IMR-90 (cell line): ENCODE data around the gene ITGA5. TPM values are rescaled to one million over a fixed set of nuclear protein-coding genes. Genes with fewer than 3 reads are reported as not detected.

ENCODE experiments used
- ATAC-seq: fragments of 200-7000 bp; cut with Tn5 transposase; 2 replicates; pipeline ENCODE4 v1.9.1; 2020; ENCODE audit warnings: low read depth, mild to moderate bottlenecking, moderate library complexity
- BruUV-seq: library from RNA; stranded (reverse); fragments of 400-500 nt; replicated peaks from 2 replicates; lab custom pipeline; 2021; lab: Mats Ljungman, UMichigan
- CTCF ChIA-PET: fragments of 300-600 bp; formaldehyde crosslinking; extraction: SDS; loops from one replicate; lab custom pipeline; 2021; ENCODE audit warnings: antibody characterized with exemption; lab: Yijun Ruan, JAX
- POLR2A ChIA-PET: fragments of 300-600 bp; sonication (Branson Sonifier 250); formaldehyde crosslinking; loops from one replicate; lab custom pipeline; 2022; ENCODE audit warnings: antibody characterized with exemption; ENCODE audit not compliant: unreplicated experiment; lab: Charles Lee
- DNase-seq: peaks from one replicate; pipeline ENCODE4 v3.0.0; 2013
- H2AFZ ChIP-seq: replicated peaks from 2 replicates; pipeline ENCODE3; 2013; ENCODE audit warnings: low read length, mild to moderate bottlenecking; ENCODE audit not compliant: poor library complexity
- H2AK5ac ChIP-seq: 2 replicates; pipeline ENCODE4 v1.6.1; 2013; ENCODE audit warnings: low read depth, low read length, inconsistent platforms
- H2AK9ac ChIP-seq: replicated peaks from 2 replicates; pipeline ENCODE3; 2013; ENCODE audit warnings: mild to moderate bottlenecking, low read depth, low read length, moderate library complexity; ENCODE audit not compliant: poor library complexity
- H2BK120ac ChIP-seq: 2 replicates; pipeline ENCODE4 v1.6.1; 2013; ENCODE audit warnings: low read depth, low read length, inconsistent platforms
- H2BK15ac ChIP-seq: 3 replicates; pipeline ENCODE4 v1.6.1; 2013; ENCODE audit warnings: low read depth, low read length, inconsistent platforms
- H2BK20ac ChIP-seq: 2 replicates; pipeline ENCODE4 v1.6.1; 2013; ENCODE audit warnings: low read depth, mild to moderate bottlenecking, inconsistent platforms, low read length, moderate library complexity
- H2BK5ac ChIP-seq: 2 replicates; pipeline ENCODE4 v1.6.1; 2013; ENCODE audit warnings: mild to moderate bottlenecking, low read depth, low read length, inconsistent platforms; ENCODE audit not compliant: poor library complexity, severe bottlenecking
- H3K14ac ChIP-seq: replicated peaks from 2 replicates; pipeline ENCODE4 v1.6.1; 2013; ENCODE audit warnings: low read depth, low read length, inconsistent platforms
- H3K18ac ChIP-seq: 2 replicates; pipeline ENCODE4 v1.6.1; 2013; ENCODE audit warnings: low read depth, low read length, control low read depth
- H3K23ac ChIP-seq: 2 replicates; pipeline ENCODE4 v1.6.1; 2013; ENCODE audit warnings: low read depth, low read length, inconsistent platforms
- H3K27ac ChIP-seq: 2 replicates; pipeline ENCODE4 v1.5.1; 2013; ENCODE audit warnings: mild to moderate bottlenecking, control low read depth, low read length; ENCODE audit not compliant: insufficient read depth
- H3K27me3 ChIP-seq: 2 replicates; pipeline ENCODE4 v1.6.1; 2013; ENCODE audit warnings: low read length; ENCODE audit not compliant: control insufficient read depth, insufficient read depth
- H3K36me3 ChIP-seq: 2 replicates; pipeline ENCODE4 v1.6.1; 2013; ENCODE audit warnings: low read length, mixed read lengths; ENCODE audit not compliant: control insufficient read depth, insufficient read depth
- H3K4ac ChIP-seq: 2 replicates; pipeline ENCODE4 v1.6.1; 2013; ENCODE audit warnings: low read depth, low read length, inconsistent platforms
- H3K4me1 ChIP-seq: 2 replicates; pipeline ENCODE4 v1.6.1; 2013; ENCODE audit warnings: low read length, mixed read lengths; ENCODE audit not compliant: control insufficient read depth, insufficient read depth
- H3K4me2 ChIP-seq: 2 replicates; pipeline ENCODE4 v1.6.1; 2013; ENCODE audit warnings: low read depth, mild to moderate bottlenecking, control low read depth, low read length, moderate library complexity
- H3K4me3 ChIP-seq: 2 replicates; pipeline ENCODE4 v1.5.1; 2013; ENCODE audit warnings: low read depth, mild to moderate bottlenecking, control low read depth, low read length, moderate library complexity; ENCODE audit not compliant: insufficient read depth
- H3K56ac ChIP-seq: 2 replicates; pipeline ENCODE4 v1.6.1; 2013; ENCODE audit warnings: low read length, inconsistent platforms; ENCODE audit not compliant: insufficient read depth; ENCODE audit errors: extremely low read depth
- H3K79me1 ChIP-seq, 2 experiments: 2 replicates each; pipeline ENCODE4 v1.6.1; 2013; ENCODE audit warnings: low read length in 2 of 2, inconsistent platforms in 1 of 2, low read depth in 1 of 2
- H3K9ac ChIP-seq: 2 replicates; pipeline ENCODE4 v1.6.1; 2013; ENCODE audit warnings: low read depth, low read length, control low read depth
- H3K9me1 ChIP-seq: 2 replicates; pipeline ENCODE4 v1.6.1; 2013; ENCODE audit warnings: low read length, inconsistent platforms; ENCODE audit not compliant: insufficient read depth
- H3K9me3 ChIP-seq: 2 replicates; pipeline ENCODE4 v1.6.1; 2013; ENCODE audit warnings: low read length; ENCODE audit not compliant: control insufficient read depth, insufficient read depth
- H4K20me1 ChIP-seq: 2 replicates; pipeline ENCODE4 v1.6.1; 2013; ENCODE audit warnings: low read length, inconsistent platforms; ENCODE audit not compliant: insufficient read depth
- H4K5ac ChIP-seq: 2 replicates; pipeline ENCODE4 v1.6.1; 2013; ENCODE audit warnings: mild to moderate bottlenecking, low read depth, low read length, control low read depth
- H4K8ac ChIP-seq, 2 experiments: 2 replicates each; pipeline ENCODE4 v1.6.1; 2013; ENCODE audit warnings: low read depth in 2 of 2, low read length in 2 of 2, control low read depth in 1 of 2, inconsistent platforms in 1 of 2
- H4K91ac ChIP-seq: 2 replicates; pipeline ENCODE4 v1.6.1; 2013; ENCODE audit warnings: low read depth, low read length, inconsistent platforms; ENCODE audit not compliant: insufficient read depth
- MAZ ChIP-seq: IDR thresholded peaks from 2 replicates; pipeline ENCODE4 v1.6.1; 2012; ENCODE audit warnings: low read depth, mild to moderate bottlenecking, low read length, improper control_type of control experiment, moderate library complexity, borderline replicate concordance
- NFE2L2 ChIP-seq: fragments of 150-350 bp; IDR thresholded peaks from 2 replicates; pipeline ENCODE4 v1.6.1; 2016; ENCODE audit warnings: low read depth, mild to moderate bottlenecking, low read length
- WGBS, 2 experiments: methylation state at CpG; one replicate each; pipeline versions ENCODE4 v1.1.5 to v1.1.7; 2013; ENCODE audit warnings: missing lambda C conversion rate in 2 of 2; ENCODE audit not compliant: insufficient read length in 1 of 2; ENCODE audit errors: extremely low coverage in 2 of 2; 5-methylcytosine and 5-hydroxymethylcytosine counted together
- dilution Hi-C: fragments of 300-500 bp; cut with HindIII; formaldehyde crosslinking; loops from one replicate; pipeline ENCODE4 v1.14.3; 2018; ENCODE audit warnings: low sequenced_read_pairs; ENCODE audit not compliant: unreplicated experiment
- in situ Hi-C: fragments of 300-500 bp; cut with MboI; formaldehyde crosslinking; loops from 3 replicates; pipeline ENCODE4 v1.14.3; 2019; ENCODE audit warnings: low sequenced_read_pairs, inconsistent platforms, mixed read lengths
- intact Hi-C: fragments of 100-400 bp; cut with micrococcal nuclease; formaldehyde crosslinking; loops from 2 replicates; pipeline ENCODE4 v1.10.0; 2022
- polyA plus RNA-seq, 3 experiments: library from polyadenylated mRNA; depleted of rRNA; stranded (reverse); fragments of >200 nt; gene quantifications; 2 replicates each; pipeline ENCODE4 v1.2.3, GENCODE V29; 2012; ENCODE audit warnings: low replicate concordance in 1 of 3
- total RNA-seq: library from RNA; depleted of rRNA; stranded (reverse); fragments of >200 nt; gene quantifications from 2 replicates; pipeline ENCODE4 v1.2.3, GENCODE V29; 2012

The ITGA5 gene
- total and polyA plus RNA-seq, 2 of the 4 experiments (the other 2 are of a cell fraction) = 159 to 259 TPM

DNA sequence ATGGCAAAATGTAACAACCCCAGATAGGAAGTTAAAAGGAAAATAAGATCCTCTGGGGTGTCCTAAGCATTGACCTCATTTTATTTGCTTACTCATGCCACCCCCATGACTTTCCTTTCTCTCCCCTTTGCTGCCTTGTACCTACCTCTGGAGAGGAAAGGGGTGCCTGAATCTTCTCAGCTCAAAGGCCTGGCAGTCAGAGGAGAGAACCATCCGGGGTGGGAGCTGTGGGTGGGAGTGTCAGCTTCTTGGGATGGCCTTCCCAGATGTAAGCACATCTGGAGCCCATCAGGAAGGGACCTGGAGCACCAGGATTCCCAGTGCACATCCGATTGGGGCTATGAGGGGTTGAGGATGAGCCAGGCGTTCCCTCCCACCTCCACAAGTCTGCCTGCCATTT is 5.2 kb upstream of the ITGA5 start:
- Histone ChIP-seq H3K56ac (no peak overlapping the region), H3K4me3 (no peak overlapping the region), H3K27me3 (no peaks in the 10 kb centered on the region), H4K8ac (no peak overlapping the region), H3K27ac (no peak overlapping the region), H3K36me3 (no peaks in the 10 kb centered on the region), H3K18ac (no peak overlapping the region), H3K4me1 (peaks cover 31% of the 10 kb centered on the region), H3K9ac (no peak overlapping the region), H2BK5ac (no peak overlapping the region), H4K5ac (no peak overlapping the region), H2BK20ac (no peak overlapping the region; the same call in 1 of the 2 replicates), H2AK5ac (peak overlapping the region; percentile 64; the same call in 1 of the 2 replicates), H3K14ac (no peak overlapping the region; the same call in 1 of the 2 replicates), H2BK15ac (peak overlapping the region; percentile 70; the same call in 1 of the 3 replicates), H2AFZ (peak overlapping the region; percentile 27), H4K20me1 (no peaks in the 10 kb centered on the region), H2BK120ac (no peak overlapping the region; the same call in 1 of the 2 replicates), H3K4ac (peak overlapping the region; percentile 7; the same call in 1 of the 2 replicates), H4K91ac (peak overlapping the region; percentile 18; the same call in 1 of the 2 replicates), H3K4me2 (no peak overlapping the region), H3K23ac (no peak overlapping the region), H3K9me1 (peaks cover 43% of the 10 kb centered on the region), H2AK9ac (no peak overlapping the region), H3K79me1 (peaks cover 11 to 22% of the 10 kb centered on the region in 2 experiments; a peak in 3 of 4 replicates), H3K9me3 (no peaks in the 10 kb centered on the region)
- no peak for ATAC-seq
- ChIA-PET POLR2A (no interaction called here), CTCF (interaction anchor here (1.4 kb wide), 1 partner anchor 20 kb away, joined by 6 read pairs; no protein-coding TSS in a partner anchor)
- TF ChIP-seq NFE2L2 (peak; percentile 37; the same call in 1 of the 2 replicates), MAZ (no peak)
- WGBS, 2 experiments = no CpG with 5 or more reads among the region's 3 CpGs
- dilution Hi-C loops = no loop called here
- in situ Hi-C loops = no loop called here
- DNase-seq = no peak
- intact Hi-C loops = no loop called here
- no TSS peak for BruUV-seq
